22Rv1 (cell line): ENCODE data around the gene ADPRS.

Experiments used
- H3K27ac ChIP-seq: fragments of 450-650 bp; 2 replicates; pipeline ENCODE4 v1.5.1; 2017
- ZFX ChIP-seq: fragments of 450-650 bp; IDR thresholded peaks from 2 replicates; pipeline ENCODE4 v1.6.1; 2017; ENCODE audit warnings: antibody characterized with exemption, borderline replicate concordance
- TF ChIP-seq, protein P1 (sequence below): fragments of 450-650 bp; IDR thresholded peaks from 2 replicates; pipeline ENCODE4 v1.5.1; 2017; ENCODE audit warnings: mild to moderate bottlenecking

The ADPRS gene

DNA sequence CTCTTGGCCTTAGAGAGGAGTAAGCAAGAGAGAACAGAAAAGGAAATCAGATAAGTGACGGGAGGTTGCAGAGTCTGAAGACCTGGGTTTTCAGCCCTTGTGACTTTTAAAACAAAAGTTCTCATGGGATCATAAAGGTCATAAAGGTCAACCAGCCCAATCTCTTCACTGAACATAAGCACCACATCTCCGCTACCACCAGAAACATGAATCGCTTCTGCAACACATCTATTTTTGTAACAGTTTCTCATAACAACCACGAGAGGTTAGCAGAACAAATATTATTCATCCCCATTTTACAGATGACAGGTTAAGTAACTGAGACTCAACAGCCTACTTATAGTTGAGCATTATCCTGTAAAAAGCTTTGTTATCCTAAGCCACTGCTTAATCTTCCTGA is 54.7 kb downstream of the ADPRS start:
- no peak for TF ChIP-seq ZFX
- TF ChIP-seq, protein P1, sequence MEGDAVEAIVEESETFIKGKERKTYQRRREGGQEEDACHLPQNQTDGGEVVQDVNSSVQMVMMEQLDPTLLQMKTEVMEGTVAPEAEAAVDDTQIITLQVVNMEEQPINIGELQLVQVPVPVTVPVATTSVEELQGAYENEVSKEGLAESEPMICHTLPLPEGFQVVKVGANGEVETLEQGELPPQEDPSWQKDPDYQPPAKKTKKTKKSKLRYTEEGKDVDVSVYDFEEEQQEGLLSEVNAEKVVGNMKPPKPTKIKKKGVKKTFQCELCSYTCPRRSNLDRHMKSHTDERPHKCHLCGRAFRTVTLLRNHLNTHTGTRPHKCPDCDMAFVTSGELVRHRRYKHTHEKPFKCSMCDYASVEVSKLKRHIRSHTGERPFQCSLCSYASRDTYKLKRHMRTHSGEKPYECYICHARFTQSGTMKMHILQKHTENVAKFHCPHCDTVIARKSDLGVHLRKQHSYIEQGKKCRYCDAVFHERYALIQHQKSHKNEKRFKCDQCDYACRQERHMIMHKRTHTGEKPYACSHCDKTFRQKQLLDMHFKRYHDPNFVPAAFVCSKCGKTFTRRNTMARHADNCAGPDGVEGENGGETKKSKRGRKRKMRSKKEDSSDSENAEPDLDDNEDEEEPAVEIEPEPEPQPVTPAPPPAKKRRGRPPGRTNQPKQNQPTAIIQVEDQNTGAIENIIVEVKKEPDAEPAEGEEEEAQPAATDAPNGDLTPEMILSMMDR, result no peak

More for the DNA sequence above, 54.7 kb downstream of the ADPRS start:
- no peak overlapping the region for H3K27ac ChIP-seq
